AG20443 (cell line): ENCODE measurements around the gene AGBL4.

Experiments
- DNase-seq: peaks from one replicate; pipeline ENCODE4 v3.0.0; 2012; ENCODE audit warnings: low spot score, mixed read lengths

Gene AGBL4

DNA sequence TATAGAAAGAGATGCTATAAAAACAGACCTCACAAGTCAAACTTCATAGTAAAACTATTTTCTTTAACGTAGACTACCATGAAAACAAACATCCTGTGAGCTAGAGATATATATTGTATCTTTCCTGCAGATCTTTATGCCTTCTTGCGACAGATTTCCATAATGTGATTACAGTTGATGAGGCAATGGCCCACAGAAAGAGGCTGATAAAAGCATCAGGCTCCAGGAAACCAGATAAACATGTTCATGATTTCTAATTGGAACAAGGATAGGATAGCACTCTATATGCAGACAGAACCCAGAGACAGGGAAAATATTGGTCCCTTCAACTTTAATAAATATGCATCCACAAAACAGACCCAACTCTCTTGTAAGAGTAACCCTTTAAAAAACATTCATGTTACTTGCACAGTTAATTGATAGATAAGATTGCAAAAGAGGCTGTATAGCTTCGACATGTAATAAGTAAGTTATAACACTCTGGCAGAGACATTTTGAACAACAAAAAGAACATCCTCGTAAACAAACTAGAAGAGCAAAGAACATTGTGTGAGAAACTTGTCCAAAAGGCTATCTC lies 329.4 kb downstream of the AGBL4 start:
- no peak for DNase-seq

DNA sequence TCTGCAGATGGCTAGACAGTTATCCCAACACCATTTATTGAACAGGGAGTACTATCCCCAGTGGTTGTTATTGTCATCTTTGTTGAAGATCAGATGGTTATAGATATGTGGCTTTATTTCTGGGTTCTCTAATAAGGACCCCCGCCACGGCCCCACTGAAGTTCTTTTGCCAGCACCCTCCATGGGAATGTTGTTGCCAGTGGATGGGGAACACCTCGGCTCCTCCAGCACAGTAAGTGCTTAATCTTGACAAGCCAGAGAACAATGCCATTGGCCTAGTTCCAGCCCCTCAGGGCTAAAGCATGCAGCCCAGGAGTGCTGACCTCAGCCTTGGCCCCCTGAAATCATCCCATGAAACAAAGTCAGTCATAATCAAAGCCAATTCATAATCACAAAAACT lies 337.6 kb downstream of the AGBL4 start:
- no peak for DNase-seq

DNA sequence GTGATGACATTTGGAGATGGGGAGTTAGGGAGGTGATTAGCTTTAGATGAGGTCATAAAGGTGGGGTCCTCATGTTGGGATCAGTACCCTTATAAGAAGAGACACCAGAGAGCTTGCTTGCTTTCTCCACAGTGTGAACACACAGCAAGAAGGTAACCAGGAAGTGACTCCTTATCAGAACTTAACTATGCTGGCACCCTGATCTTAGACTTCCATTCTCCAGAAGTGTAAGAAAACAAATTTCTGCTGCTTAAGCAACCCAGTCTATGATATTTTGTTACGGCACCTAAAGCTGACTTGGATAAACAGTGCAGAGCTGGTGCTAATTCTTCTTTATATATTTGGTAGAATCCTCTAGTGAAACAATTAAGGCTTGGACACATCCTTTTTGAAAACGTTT lies 346.0 kb downstream of the AGBL4 start:
- no peak for DNase-seq

DNA sequence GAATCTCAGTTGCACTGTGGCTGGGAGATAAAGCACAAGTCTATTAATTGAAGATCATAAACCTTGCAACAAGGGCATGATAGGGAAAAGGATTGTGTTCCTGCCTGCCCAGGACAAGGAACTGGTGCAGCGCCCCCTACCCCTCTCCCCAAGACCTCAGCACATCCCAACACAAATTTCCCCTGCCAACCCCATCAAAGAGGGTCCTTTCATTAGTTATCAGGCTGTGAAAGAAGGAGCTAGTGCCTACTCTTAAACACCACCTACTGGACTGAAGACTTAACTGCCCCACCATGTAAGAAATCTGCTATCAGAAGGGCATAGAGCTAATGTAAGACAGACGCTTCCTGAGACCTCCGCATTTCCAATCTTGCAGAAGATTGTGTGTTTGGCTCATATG lies 372.6 kb downstream of the AGBL4 start:
- no peak for DNase-seq

DNA sequence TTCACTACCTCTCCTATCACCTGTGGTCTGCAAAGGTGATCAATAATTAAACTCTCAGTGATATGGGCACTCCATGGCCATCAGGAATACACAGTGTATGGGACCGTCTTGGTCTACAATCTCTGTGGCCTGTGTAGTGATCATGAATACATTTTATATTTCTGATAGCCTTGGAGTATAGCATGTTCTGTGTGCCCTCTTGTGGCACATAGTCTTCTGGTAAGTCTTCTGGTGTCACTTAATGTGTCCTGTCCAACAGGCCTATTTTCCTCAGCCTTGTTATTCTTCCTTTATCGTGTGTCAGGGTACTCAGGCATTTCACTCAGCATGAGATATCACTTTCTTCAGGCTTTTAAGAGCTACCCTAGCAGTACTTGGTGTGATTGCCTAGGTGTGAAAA lies 393.6 kb downstream of the AGBL4 start:
- no peak for DNase-seq

DNA sequence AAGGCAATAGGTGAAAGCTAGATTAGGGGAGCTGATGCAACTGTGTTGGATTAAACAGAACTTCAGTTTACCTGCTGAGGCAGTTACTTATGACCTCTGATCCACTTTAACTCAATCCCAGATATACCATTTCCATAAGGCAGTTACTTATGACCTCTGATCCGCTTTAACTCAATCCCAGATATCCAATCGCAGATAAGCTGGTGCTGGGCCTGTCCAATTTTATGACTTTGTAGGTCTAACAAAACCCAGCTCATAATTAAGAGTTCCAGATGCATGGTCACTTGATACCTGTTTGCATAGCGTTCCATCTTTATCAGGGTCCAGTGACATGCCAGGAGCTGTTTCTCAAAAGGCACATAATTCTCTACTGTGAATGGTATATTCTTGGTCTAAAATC lies 396.0 kb downstream of the AGBL4 start:
- DNase-seq: no peak

DNA sequence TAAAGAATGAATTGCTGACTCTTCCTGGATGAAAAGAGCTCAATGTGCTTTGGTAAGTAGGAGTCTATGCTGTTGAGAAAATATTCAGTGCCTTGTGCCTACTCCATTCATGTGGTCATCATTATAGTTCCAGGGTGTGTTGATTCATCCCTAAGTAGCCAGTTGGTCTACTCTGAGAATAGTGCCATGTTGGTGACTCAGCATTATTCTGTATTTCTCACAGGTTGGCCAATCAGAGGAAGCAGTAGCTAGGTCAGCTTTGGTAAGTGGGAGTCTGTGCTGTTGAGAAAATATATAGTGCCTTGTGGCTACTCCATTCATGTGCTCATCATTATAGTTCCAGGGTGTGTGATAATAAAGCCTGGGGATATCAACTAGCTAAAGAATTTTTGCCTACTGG lies 397.3 kb downstream of the AGBL4 start:
- no peak for DNase-seq

DNA sequence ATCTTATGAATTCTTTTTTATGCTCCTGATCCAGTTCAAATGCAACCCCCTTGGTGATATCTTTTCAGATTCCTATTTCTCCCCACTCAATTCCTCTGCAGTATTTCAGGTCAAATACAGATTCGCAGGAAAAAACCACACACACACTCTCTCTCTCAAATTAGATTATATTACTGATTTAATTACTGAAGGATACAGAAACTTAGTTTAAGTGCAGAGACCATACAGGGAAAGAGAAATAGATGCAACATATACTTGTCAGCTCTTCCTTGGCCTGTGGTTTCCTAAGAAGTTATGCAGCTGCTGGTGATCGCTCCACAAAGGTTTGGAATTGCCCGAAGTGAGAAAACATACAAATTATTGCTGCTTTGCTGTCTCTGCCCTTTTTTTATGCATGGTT lies 400.9 kb downstream of the AGBL4 start:
- no peak for DNase-seq

DNA sequence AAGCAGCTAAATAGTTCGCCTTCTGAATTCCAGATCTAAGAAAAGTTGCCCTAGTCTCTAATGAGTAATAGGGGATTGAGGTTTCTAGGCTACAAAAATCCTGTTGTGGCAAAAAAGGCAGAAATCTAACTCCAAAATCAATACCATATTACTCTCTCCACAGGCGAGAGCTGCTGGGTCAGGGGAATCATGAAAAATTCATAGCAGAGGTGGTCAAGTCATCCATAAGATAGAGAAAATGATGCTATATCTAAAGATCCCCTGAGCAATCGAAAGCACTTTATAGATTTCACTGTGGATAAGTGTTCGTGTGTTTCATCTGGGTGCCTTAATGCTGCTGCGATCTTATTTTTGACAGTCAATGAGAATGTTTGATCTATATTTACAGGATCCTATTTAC lies 417.7 kb downstream of the AGBL4 start:
- DNase-seq: no peak

DNA sequence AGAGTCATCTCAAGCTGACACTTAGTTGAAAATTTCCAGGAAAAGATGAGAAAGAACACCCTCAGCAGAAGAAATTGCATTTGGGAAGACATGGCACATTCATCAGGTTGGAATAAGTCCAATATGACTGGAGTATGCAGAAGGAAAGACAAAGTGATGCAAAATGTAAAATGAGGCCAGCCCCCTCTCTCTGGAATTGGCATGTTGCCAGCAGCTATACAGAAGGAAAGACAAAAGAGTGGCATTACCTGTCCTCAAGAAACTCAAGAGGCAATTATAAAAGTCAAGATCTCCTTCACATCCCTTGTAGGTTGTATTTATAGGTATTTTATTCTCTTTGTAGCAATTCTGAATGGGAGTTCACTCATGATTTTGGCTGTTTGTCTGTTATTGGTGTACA lies 426.3 kb downstream of the AGBL4 start:
- no peak for DNase-seq

DNA sequence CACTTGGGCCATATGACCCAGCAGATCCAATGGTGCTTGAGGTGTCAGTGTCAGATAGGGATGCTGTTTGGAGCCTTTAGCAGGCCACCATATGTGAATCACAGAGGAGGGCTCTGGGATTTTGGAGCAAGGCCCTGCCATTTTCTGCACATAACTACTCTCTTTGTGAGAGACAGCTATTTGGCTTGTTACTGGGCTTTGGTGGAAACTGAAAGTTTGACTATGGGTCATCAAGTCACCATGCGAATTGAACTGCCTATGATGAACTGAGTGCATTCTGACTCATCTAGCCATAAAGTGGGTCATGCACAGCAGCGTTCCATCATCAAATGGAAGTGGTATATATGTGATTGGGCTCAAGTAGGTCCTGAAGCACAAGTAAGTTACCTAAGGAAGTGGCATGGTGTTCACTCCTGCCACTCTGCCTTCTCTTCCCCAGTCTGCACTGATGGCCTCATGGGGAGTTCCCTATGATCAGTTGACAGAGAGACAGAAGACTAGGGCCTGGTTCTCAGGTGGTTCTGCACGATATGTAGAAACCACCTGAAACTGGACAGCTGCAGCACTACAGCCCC lies 447.3 kb downstream of the AGBL4 start:
- no peak for DNase-seq

DNA sequence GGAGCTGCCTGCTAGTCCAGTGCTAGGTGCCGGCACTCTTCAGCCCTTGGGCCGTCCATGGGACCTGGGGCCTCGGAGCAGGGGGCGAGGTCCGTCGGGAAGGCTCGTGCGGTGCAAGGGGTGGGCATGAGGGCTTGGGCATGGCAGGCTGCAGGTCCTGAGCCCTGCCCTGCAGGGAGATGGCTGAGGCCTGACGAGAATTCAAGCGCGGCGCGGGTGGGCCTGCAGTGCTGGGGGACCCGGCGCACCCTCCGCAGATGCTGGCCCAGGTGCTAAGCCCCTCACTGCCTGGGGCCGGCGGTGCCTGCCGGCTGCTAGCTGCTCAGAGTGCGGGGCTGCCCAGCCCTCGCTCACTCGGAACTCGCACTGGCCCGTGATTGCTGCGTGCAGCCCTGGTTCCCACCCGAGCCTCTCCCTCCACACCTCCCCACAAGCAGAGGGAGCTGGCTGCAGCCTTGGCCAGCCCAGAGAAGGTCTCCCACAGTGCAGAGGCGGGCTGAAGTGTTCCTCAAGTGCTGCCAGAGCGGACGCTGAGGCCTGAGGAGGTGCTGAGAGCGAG lies 467.0 kb downstream of the AGBL4 start:
- no peak for DNase-seq

DNA sequence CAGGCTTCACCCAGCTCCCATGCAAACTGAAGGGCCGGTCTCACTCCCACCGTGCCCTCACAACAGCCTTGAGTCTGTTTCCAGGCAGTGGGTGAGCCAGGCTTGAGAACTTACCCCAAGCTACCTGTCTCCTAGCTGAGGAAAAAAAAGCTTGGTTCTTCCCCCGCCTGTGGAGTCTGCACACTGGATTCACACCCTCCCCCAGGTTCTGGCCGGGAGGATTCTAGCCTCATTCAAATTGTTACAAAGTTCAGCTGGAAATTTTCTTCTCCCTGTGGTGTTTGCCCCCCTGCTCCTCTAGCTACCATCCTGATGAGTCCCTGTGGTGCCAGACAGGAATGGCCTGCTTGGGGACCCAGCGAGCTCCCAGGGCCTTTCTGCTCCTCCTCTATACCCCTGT lies 471.7 kb downstream of the AGBL4 start:
- DNase-seq: no peak

DNA sequence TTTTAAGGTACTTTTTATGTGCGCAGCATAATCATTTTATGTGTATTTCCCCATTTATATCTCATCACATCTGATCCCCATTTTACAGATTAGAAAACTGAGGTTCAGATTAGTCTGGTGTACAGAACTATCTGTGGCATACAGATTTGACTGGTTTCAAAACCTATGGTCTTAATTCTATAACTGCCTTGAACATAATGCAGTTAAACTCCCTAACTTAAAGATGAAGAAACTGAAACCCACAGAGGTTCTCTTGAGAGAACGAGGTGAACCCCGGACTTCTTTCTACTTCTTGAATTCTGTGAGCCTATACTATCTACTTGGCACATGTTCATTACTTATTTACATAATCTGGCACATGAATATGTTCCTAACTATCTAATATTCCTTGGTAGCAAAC lies 479.1 kb downstream of the AGBL4 start:
- no peak for DNase-seq

DNA sequence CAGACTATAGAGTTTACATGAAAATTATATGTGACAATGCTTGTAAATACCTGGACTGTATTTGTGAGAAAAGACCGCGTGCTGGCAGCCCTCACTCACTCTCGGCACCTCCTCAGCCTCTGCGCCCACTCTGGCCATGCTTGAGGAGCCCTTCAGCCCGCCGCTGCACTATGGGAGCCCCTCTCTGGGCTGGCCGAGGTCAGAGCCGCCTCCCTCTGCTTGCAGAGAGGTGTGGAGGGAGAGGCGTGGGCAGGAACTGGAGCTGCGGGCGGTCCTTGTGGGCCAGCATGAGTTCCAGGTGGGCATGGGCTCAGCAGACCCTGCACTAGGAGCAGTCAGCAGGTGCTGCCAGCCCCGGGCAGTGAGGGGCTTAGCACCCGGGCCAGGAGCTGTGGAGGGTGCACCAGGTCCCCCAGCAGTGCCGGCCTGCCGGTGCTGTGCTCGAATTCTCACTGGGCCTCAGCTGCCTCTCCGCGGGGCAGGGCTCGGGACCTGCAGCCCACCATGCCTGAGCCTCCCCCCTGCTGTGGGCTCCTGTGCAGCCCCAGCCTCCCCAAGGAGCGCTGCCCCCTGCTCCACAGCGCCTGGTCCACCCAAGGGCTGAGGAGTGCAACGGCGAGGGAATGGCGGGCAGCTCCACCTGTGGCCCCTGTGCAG lies 482.5 kb downstream of the AGBL4 start:
- DNase-seq: no peak

DNA sequence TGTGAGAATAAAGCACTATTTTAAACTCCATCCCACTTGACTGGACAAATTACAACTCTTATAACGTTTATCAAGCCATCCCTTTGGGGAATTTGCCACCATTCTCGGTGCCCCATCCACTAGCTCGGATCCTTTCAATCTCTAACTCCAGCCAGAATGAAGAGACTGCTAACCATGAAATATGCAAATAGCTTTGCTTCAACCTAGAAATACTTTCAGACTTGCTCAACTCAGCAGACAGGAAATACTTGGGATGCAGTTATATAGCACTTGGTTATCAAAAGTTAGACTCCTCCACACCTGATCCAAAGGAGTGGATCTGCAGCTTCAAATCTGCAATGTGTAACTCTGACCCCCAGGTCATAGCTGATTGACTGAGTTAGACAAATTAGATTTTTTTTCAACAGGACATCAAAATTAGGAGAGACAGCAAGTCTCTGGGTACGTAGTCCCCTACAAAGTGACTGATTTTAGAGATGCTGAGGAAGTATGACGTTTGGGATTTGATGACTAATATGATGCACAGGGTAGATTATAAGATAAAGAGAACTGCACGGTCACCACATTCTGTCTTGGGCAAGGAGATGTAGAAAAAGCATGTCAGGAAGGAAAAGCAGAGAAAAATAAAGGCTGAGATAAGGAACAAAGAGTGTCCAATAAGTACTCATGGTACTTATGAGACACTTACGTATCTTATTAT lies 496.0 kb downstream of the AGBL4 start:
- no peak for DNase-seq

DNA sequence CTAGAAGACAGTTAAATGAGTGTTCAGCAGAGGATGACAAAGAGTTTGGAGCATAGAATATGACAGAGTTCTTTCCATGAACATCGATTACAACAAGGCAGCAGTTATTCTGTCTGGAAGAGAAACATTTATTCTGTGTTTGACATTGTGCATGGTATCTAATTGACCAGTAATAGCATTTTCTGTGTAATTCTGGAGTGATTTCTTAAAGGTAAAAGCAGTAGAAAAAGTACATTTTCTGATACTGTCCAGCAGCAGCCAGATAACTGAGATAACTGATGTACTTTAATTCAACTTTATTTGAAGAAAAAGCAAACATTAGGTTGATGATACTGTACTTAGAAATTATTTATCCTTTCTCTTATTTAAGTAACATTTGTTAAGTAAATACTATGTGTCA lies 497.1 kb downstream of the AGBL4 start:
- DNase-seq: no peak

DNA sequence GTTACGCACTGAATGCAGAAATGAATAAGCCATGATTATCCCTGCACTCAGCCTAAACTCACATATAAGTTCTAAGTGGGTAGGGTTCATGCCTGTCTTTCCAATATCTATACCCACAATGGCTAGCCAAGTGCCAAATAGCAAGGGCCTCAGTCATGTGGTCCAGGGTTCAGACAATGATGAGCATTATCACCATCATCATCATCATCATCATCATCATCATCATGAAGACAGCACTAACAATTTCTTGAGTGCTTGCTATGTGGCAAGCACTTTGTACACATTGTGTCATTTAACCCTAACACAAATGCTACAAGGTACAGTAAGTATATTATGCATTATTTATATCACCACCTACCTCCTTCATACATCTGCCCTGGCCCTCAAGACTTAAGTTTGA lies 500.0 kb downstream of the AGBL4 start:
- no peak for DNase-seq

DNA sequence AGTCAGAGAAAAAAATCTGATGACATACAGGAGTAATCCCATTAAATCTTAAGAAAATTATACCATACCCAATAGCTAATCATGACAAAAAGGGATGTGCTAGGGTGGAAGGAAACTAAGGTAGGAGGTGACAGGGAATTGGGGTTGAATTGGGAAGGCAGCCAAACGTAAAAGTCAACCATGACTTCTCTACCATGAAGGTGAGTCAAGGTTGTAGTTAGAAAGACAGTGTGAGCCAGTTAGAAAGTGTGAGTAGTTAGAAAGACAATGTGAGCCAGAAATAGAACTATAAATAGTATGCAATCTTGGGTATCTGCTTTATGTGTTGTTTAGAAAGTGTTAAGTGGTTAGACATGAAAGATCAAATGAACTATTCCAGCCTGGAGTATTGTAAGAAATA lies 556.8 kb downstream of the AGBL4 start:
- DNase-seq: no peak

DNA sequence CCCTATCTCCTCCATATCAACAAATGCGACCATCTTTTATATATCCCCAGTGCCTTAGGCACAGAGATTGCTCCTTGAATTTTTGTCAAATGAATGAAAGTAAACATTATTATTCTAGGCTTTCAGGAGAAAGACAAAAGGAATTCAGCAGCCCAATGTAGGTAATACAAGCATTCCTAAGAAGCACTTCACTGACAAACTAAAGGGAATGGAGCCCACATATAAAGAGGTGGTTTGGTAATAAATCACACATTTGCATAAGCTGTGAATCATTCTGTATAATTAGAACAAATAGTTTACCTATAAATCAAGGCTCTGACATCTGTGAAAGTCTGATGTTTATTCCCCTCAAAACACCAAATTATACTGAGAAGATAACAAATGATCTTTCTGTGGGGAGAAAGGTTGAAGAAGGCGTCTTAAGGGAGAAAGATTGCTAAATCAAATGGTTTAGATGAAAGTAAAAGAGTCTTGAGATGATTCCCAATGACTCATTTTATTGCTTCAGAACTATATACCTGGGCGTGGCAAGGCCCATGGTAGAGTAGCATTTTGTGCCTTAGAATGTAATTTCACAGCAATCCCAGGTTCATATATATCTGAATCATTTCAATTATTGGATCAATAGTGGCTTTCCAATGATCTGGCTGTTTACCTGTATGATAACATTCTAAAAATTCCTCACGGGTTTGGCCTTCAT lies 558.1 kb downstream of the AGBL4 start:
- DNase-seq: no peak

DNA sequence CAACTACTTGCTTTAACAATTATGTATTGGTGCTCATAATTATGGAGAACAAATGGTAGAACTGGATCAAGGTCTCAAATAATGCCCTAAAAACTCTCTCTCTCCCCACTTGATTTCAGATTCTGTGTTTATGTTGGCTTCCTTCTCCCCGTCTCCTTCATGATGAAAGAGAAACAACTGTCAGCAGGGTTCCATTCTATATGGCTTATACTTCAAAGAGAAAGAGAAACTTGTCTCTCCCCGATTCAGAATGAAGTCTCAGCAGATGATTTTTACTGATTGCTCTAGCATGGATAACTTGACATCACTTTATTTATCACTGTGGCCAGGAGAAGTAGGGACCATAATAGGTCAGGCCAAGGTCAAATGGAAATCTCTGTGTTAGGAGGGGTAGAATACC lies 575.6 kb downstream of the AGBL4 start:
- DNase-seq: no peak

DNA sequence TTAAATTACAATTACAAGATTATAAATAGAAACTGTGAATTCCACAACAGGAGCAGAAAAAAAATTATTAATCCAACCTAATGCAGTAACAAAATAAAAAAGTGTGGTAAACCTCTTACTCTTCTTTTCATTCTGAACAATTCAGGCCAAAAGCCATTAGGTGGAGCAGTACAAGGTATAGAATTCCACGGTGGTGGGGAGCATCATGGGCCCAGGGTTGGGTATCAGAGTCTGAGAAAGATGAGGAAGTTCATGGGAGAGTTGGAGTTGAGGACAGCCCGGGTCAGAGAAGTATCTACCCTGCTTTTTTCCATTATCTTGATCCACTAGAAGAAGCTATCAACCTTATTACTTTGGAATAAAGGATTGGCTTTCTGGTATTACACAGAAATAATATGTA lies 586.9 kb downstream of the AGBL4 start:
- no peak for DNase-seq

DNA sequence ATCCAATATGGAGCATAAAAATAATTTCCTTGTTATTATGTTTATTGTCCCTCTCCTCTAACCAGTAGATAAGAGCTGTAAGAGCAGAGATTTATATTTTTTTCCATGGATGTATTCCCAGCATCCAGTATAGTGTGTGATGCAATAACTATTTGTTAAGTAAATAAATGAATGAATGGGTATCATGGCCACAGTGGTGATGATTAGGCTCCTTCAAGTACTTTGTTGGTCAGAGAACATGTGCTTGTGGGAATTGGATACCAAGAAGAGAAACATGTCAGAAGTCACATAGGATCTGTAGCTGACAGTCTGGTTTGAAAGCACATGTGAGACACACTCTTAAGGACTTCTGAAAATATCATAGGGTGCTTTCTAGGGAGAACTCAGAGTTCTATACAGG lies 588.5 kb downstream of the AGBL4 start:
- no peak for DNase-seq
